ENCODE results near the gene LCNL1.

DNA sequence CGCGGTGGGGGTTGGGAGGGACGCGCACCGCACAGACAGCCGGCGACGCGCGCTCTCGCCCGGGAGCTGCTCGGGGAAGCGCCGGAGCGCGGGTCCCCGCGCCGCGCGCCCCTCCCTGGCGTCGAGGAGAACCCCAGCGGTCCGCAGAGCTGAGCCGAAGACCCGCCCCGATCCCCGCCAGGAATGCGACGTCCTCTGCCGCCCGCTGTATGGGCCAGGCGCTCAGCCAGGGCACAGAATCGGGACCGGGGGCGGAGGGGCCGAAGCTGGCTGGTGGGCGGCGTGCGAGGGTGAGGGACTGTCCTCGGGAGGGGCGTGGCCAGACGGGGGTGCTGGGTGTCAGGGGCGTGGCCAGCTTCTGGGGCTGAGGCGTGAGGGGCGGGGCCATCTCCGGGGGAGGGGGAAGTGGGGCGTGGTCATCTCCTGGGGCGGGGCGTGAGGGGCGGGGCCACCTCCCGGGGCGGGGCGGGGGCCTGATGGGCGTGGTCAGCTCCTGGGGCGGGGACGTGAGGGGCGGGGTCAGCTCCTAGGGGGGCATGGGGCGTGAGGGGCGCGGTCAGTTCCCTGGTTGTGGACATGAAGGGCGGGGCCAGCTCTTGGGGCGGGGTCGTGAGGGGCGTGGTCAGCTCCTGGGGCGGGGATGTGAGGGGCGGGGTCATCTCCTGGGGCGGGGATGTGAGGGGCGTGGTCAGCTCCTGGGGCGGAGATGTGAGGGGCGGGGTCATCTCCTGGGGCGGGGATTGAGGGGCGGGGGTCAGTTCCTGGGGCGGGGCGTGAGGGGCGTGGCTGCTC, 4.5 kb upstream of the LCNL1 start:
- TF ChIP-seq, protein P1, sequence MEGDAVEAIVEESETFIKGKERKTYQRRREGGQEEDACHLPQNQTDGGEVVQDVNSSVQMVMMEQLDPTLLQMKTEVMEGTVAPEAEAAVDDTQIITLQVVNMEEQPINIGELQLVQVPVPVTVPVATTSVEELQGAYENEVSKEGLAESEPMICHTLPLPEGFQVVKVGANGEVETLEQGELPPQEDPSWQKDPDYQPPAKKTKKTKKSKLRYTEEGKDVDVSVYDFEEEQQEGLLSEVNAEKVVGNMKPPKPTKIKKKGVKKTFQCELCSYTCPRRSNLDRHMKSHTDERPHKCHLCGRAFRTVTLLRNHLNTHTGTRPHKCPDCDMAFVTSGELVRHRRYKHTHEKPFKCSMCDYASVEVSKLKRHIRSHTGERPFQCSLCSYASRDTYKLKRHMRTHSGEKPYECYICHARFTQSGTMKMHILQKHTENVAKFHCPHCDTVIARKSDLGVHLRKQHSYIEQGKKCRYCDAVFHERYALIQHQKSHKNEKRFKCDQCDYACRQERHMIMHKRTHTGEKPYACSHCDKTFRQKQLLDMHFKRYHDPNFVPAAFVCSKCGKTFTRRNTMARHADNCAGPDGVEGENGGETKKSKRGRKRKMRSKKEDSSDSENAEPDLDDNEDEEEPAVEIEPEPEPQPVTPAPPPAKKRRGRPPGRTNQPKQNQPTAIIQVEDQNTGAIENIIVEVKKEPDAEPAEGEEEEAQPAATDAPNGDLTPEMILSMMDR (conservative IDR thresholded peaks at IDR 0.05 in 1 of 2, IDR thresholded peaks at IDR 0.05 in 1 of 2; ENCODE audit: extremely low read depth in 1 of 2, insufficient read depth in 1 of 2, low read depth in 1 of 2, low read length in 2 of 2): no peak
- TF ChIP-seq EZH2 (IDR thresholded peaks at IDR 0.05; ENCODE audit: borderline replicate concordance, low read length): no peak

Data from mammary epithelial cell (primary cell).